Caco-2 (cell line): ENCODE data around the gene POU3F3. TPM values are rescaled to one million over a fixed set of nuclear protein-coding genes. Genes with fewer than 3 reads are reported as not detected.

Experiments used
- BruUV-seq: library from RNA; stranded (reverse); fragments of 400-500 nt; replicated peaks from 2 replicates; lab custom pipeline; 2021; lab: Mats Ljungman, UMichigan
- CTCF ChIA-PET: fragments of 300-600 bp; sonication (Branson Sonifier 250); formaldehyde crosslinking; loops from one replicate; lab custom pipeline; 2022; ENCODE audit warnings: antibody characterized with exemption; lab: Charles Lee
- POLR2A ChIA-PET: fragments of 300-600 bp; sonication (Branson Sonifier 250); formaldehyde crosslinking; loops from one replicate; lab custom pipeline; 2022; ENCODE audit warnings: antibody characterized with exemption; lab: Charles Lee
- DNase-seq, 2 experiments: peaks; one replicate each; pipeline versions ENCODE4 v3.0.0 to v3.0.0-alpha.2; 2020 to 2022
- H3K27me3 ChIP-seq: replicated peaks from 2 replicates; pipeline ENCODE4 v1.6.0; 2011; ENCODE audit warnings: low read length; ENCODE audit not compliant: control insufficient read depth, insufficient read depth
- H3K36me3 ChIP-seq: 2 replicates; pipeline ENCODE4 v1.5.1; 2011; ENCODE audit warnings: low read length; ENCODE audit not compliant: control insufficient read depth, insufficient read depth
- H3K4me1 ChIP-seq: fragments of 250-450 bp; sonication (Bioruptor Pico); 2 replicates; pipeline ENCODE4 v1.5.1; 2020; ENCODE audit warnings: mild to moderate bottlenecking
- H3K4me3 ChIP-seq: 2 replicates; pipeline ENCODE4 v1.5.1; 2011; ENCODE audit warnings: low read depth, mild to moderate bottlenecking, control low read depth, low read length
- H3K9me3 ChIP-seq: fragments of 250-450 bp; sonication (Bioruptor Pico); 2 replicates; pipeline ENCODE4 v1.5.1; 2020; ENCODE audit warnings: mild to moderate bottlenecking, moderate library complexity
- H3K27ac Mint-ChIP-seq: one replicate; pipeline ENCODE4 v1.8.0; 2022; ENCODE audit warnings: mixed read lengths; ENCODE audit not compliant: unreplicated experiment
- H3K27me3 Mint-ChIP-seq: one replicate; pipeline ENCODE4 v1.8.0; 2022; ENCODE audit warnings: mixed read lengths; ENCODE audit not compliant: insufficient read depth, unreplicated experiment
- H3K36me3 Mint-ChIP-seq: one replicate; pipeline ENCODE4 v1.8.0; 2022; ENCODE audit warnings: mild to moderate bottlenecking, mixed read lengths; ENCODE audit not compliant: insufficient read depth, unreplicated experiment
- H3K4me1 Mint-ChIP-seq: one replicate; pipeline ENCODE4 v1.8.0; 2022; ENCODE audit warnings: low read depth, mixed read lengths; ENCODE audit not compliant: unreplicated experiment
- H3K4me3 Mint-ChIP-seq: one replicate; pipeline ENCODE4 v1.8.0; 2022; ENCODE audit warnings: mild to moderate bottlenecking, moderate library complexity, mixed read lengths; ENCODE audit not compliant: unreplicated experiment
- H3K9me3 Mint-ChIP-seq: one replicate; pipeline ENCODE4 v1.8.0; 2022; ENCODE audit warnings: mixed read lengths; ENCODE audit not compliant: unreplicated experiment
- CTCF ChIP-seq, 2 experiments: fragments of 200-600 bp in 1 of 2; IDR thresholded peaks; 1 replicate in 1 of 2; 2 replicates in 1 of 2; pipeline versions ENCODE4 v1.5.1 to v1.8.0; 2011 to 2022; ENCODE audit warnings: antibody characterized with exemption in 1 of 2, control low read depth in 1 of 2, inconsistent platforms in 1 of 2, low read depth in 1 of 2, low read length in 1 of 2, mild to moderate bottlenecking in 1 of 2, moderate library complexity in 1 of 2; ENCODE audit not compliant: insufficient read depth in 1 of 2, severe bottlenecking in 1 of 2, unreplicated experiment in 1 of 2
- intact Hi-C: fragments of 100-400 bp; cut with micrococcal nuclease; formaldehyde crosslinking; loops from one replicate; pipeline ENCODE4 v1.10.0; 2022; ENCODE audit not compliant: unreplicated experiment
- total RNA-seq: library from RNA; stranded (reverse); gene quantifications from 2 replicates; pipeline ENCODE4 v1.2.3, GENCODE V29; 2022

POU3F3 gene
- total RNA-seq, 1 experiment from 2014 or later, result not detected

- no peaks in the 10 kb centered on the region for H3K4me1 ChIP-seq
- Mint-ChIP-seq H3K27me3 (peaks cover 24% of the 10 kb centered on the region), H3K27ac (no peak overlapping the region), H3K4me3 (no peak overlapping the region), H3K9me3 (no peaks in the 10 kb centered on the region), H3K36me3 (no peaks in the 10 kb centered on the region), H3K4me1 (no peaks in the 10 kb centered on the region)
- H3K27me3 ChIP-seq, result peaks cover 1% of the 10 kb centered on the region; the same call in 1 of the 2 replicates
- intact Hi-C loops, result no loop called here
- H3K4me3 ChIP-seq, result no peak overlapping the region
- ChIA-PET CTCF (no interaction called here), POLR2A (no interaction called here)
- DNase-seq, result no peak
- no peaks in the 10 kb centered on the region for H3K9me3 ChIP-seq
- BruUV-seq, result no TSS peak
- TF ChIP-seq CTCF (IDR thresholded peaks at IDR 0.05; ENCODE audit: insufficient read depth in 1 of 2, low read depth in 1 of 2, low read length in 1 of 2, severe bottlenecking in 1 of 2, unreplicated experiment in 1 of 2), result no peak
- H3K36me3 ChIP-seq, result no peaks in the 10 kb centered on the region
Observed at GRCh38 chr2:104901037-104901881, 47.3 kb downstream of the POU3F3 start.

GRCh38 chr2:104902317-104902716 lies 48.4 kb downstream of the POU3F3 start:
- BruUV-seq, result no TSS peak
- CTCF ChIA-PET, result no interaction called here
- intact Hi-C loops, result no loop called here

More at GRCh38 chr2:104902317-104902716, 48.4 kb downstream of the POU3F3 start:
- TF ChIP-seq CTCF (IDR thresholded peaks at IDR 0.05; ENCODE audit: insufficient read depth in 1 of 2, low read depth in 1 of 2, low read length in 1 of 2, severe bottlenecking in 1 of 2, unreplicated experiment in 1 of 2), result no peak
- peaks cover 1% of the 10 kb centered on the region; the same call in 1 of the 2 replicates for H3K27me3 ChIP-seq
- H3K36me3 ChIP-seq, result no peaks in the 10 kb centered on the region
- H3K9me3 ChIP-seq, result no peaks in the 10 kb centered on the region
- Mint-ChIP-seq H3K4me3 (no peak overlapping the region), H3K9me3 (no peaks in the 10 kb centered on the region), H3K4me1 (no peaks in the 10 kb centered on the region), H3K27me3 (peaks cover 34% of the 10 kb centered on the region), H3K27ac (no peak overlapping the region), H3K36me3 (no peaks in the 10 kb centered on the region)
- DNase-seq, result no peak
- no peak overlapping the region for H3K4me3 ChIP-seq
- POLR2A ChIA-PET, result no interaction called here
- no peaks in the 10 kb centered on the region for H3K4me1 ChIP-seq

Other genes starting within 250 kb of the POU3F3 start
- gene MRPS9, start 184.0 kb downstream of the POU3F3 start, total RNA-seq, result 67.9 and 68.6 TPM in 2 replicates